Naive thymus-derived CD4-positive, alpha-beta T cell (primary cell): ENCODE measurements around the gene NETO2. TPM values are rescaled to one million over a fixed set of nuclear protein-coding genes. Genes with fewer than 3 reads are reported as not detected.
"Not testable (repeated sequence)": the region's sequence is repeated elsewhere in the genome, so short reads cannot be mapped to it uniquely, and the experiment has no call there.

Experiments
- ATAC-seq: fragments of 150-1000 bp; cut with Tn5 transposase; 2 replicates; pipeline ENCODE4 v1.10.0; 2021; ENCODE audit warnings: mild to moderate bottlenecking, moderate library complexity
- CTCF ChIA-PET: fragments of 350-600 bp; sonication (Branson Sonifier 250); formaldehyde crosslinking; loops from one replicate; lab custom pipeline; 2021; ENCODE audit warnings: antibody characterized with exemption; lab: Charles Lee
- POLR2A ChIA-PET: fragments of 350-600 bp; sonication (Branson Sonifier 250); formaldehyde crosslinking; loops from one replicate; lab custom pipeline; 2021; ENCODE audit warnings: antibody characterized with exemption, inconsistent platforms; lab: Charles Lee
- DNase-seq, 9 donors: peaks; one replicate each; pipeline versions ENCODE4 v3.0.0 to v3.0.0-alpha.2; 2020 to 2022; ENCODE audit warnings: mixed read lengths in 1 of 9
- H3K27ac ChIP-seq: one replicate; pipeline ENCODE4 v1.7.0; 2013; ENCODE audit warnings: mild to moderate bottlenecking, low read depth, low read length, moderate library complexity
- H3K27me3 ChIP-seq, 2 donors: one replicate each; pipeline ENCODE4 v1.7.0; 2013; ENCODE audit warnings: low read length in 2 of 2, mild to moderate bottlenecking in 2 of 2, moderate library complexity in 2 of 2; ENCODE audit not compliant: control insufficient read depth in 2 of 2, insufficient read depth in 2 of 2
- H3K36me3 ChIP-seq, 3 experiments: 1 replicate in 2 of 3; 2 replicates in 1 of 3; pipeline ENCODE4 v1.7.0; 2013; ENCODE audit warnings: low read length in 3 of 3, mild to moderate bottlenecking in 3 of 3, moderate library complexity in 1 of 3; ENCODE audit not compliant: insufficient read depth in 3 of 3, control insufficient read depth in 2 of 3
- H3K4me1 ChIP-seq, 2 donors: one replicate each; pipeline ENCODE4 v1.7.0; 2013; ENCODE audit warnings: low read length in 2 of 2, mild to moderate bottlenecking in 2 of 2, moderate library complexity in 1 of 2; ENCODE audit not compliant: control insufficient read depth in 2 of 2, insufficient read depth in 2 of 2
- H3K4me3 ChIP-seq: 2 replicates; pipeline ENCODE4 v1.7.0; 2013; ENCODE audit warnings: mild to moderate bottlenecking, low read length
- H3K9me3 ChIP-seq, 3 experiments: 1 replicate in 2 of 3; 2 replicates in 1 of 3; pipeline ENCODE4 v1.7.0; 2013; ENCODE audit warnings: low read length in 3 of 3; ENCODE audit not compliant: control insufficient read depth in 2 of 3
- H3K27ac Mint-ChIP-seq, 9 donors: one replicate each; pipeline ENCODE4 v1.8.0; 2020 to 2022; ENCODE audit warnings: mixed read lengths in 9 of 9, mild to moderate bottlenecking in 8 of 9, moderate library complexity in 5 of 9, inconsistent platforms in 2 of 9
- H3K27me3 Mint-ChIP-seq, 5 donors: one replicate each; pipeline ENCODE4 v1.8.0; 2021 to 2022; ENCODE audit warnings: mixed read lengths in 5 of 5, mild to moderate bottlenecking in 1 of 5
- H3K36me3 Mint-ChIP-seq, 5 donors: one replicate each; pipeline ENCODE4 v1.8.0; 2020 to 2022; ENCODE audit warnings: mixed read lengths in 5 of 5, mild to moderate bottlenecking in 3 of 5, inconsistent platforms in 1 of 5
- H3K4me1 Mint-ChIP-seq, 7 donors: one replicate each; pipeline ENCODE4 v1.8.0; 2020 to 2022; ENCODE audit warnings: mixed read lengths in 7 of 7, mild to moderate bottlenecking in 3 of 7, inconsistent platforms in 1 of 7
- H3K4me3 Mint-ChIP-seq, 10 donors: one replicate each; pipeline ENCODE4 v1.8.0; 2020 to 2022; ENCODE audit warnings: mild to moderate bottlenecking in 10 of 10, mixed read lengths in 10 of 10, moderate library complexity in 6 of 10, inconsistent platforms in 2 of 10
- H3K9me3 Mint-ChIP-seq, 11 donors: one replicate each; pipeline ENCODE4 v1.8.0; 2020 to 2022; ENCODE audit warnings: mixed read lengths in 11 of 11, mild to moderate bottlenecking in 4 of 11, inconsistent platforms in 1 of 11, moderate library complexity in 1 of 11
- intact Hi-C, 2 donors: fragments of 100-400 bp; cut with micrococcal nuclease; formaldehyde crosslinking; loops; one replicate each; pipeline ENCODE4 v1.15.1; 2023
- polyA plus RNA-seq, 2 donors: library from polyadenylated mRNA; unstranded; fragments of 300-500 nt; fragmentation: Illumina TruSeq; gene quantifications; one replicate each; pipeline ENCODE4 v1.2.3, GENCODE V29; 2021
- total RNA-seq, 6 experiments: library from RNA in 5 of 6; stranded (reverse) in 5 of 6; gene quantifications; 1 replicate in 5 of 6; 2 replicates in 1 of 6; pipeline ENCODE4 v1.2.3 and lab custom pipeline; 2021 to 2026

Gene NETO2
- total RNA-seq (1 to 10 TPM in 2 of 5 experiments, under 1 TPM in 3; 0.27 to 8.1 (median 0.46) TPM), polyA plus RNA-seq (under 1 TPM in 1 of 2 donors, not detected in 1; 0.25 TPM), total RNA-seq (lab: John Stamatoyannopoulos, UW) (0.67 reads per million)

GRCh38 chr16:47143677-47144558 is at the start of gene NETO2:
Gene NETO2 (minus strand): TSS chr16:47143945. CDS start chr16:47143612, 333 bp downstream.
- no peak within 1 kb of the TSS for H3K27ac ChIP-seq
- H3K4me3 ChIP-seq = peak within 1 kb of the TSS; percentile 34
- no peaks in the 10 kb centered on the region for H3K9me3 ChIP-seq

GRCh38 chr16:47182318-47182717 is 38.6 kb upstream of the NETO2 start:
- no peaks in the 10 kb centered on the region for H3K4me1 ChIP-seq
- H3K9me3 Mint-ChIP-seq = peaks cover 0 to 22% (median 6%) of the 10 kb centered on the region in 11 donors
- DNase-seq (no peak), ATAC-seq (no peak)
- no peaks in the 10 kb centered on the region for H3K9me3 ChIP-seq
- H3K27ac ChIP-seq = no peak overlapping the region
- no peaks in the 10 kb centered on the region for H3K27me3 Mint-ChIP-seq
- no peak overlapping the region for H3K4me3 ChIP-seq
- no peaks in the 10 kb centered on the region for H3K4me1 Mint-ChIP-seq
- peaks cover 0 to 33% (median 23%) of the 10 kb centered on the region in 5 donors for H3K36me3 Mint-ChIP-seq
- CTCF ChIA-PET = no interaction called here
- no peak overlapping the region for H3K27ac Mint-ChIP-seq
- POLR2A ChIA-PET = no interaction called here
- H3K27me3 ChIP-seq = no peaks in the 10 kb centered on the region
- no peak overlapping the region for H3K4me3 Mint-ChIP-seq
- intact Hi-C loops = no loop called here
- H3K36me3 ChIP-seq = no peaks in the 10 kb centered on the region

More at GRCh38 chr16:47143677-47144558, at the start of gene NETO2:
- no peaks in the 10 kb centered on the region for H3K36me3 ChIP-seq
- Mint-ChIP-seq H3K27ac (peak within 1 kb of the TSS in 3 of 9 donors; percentile 4 to 44 (median 41)), H3K9me3 (peaks cover 0 to 5% (median 0%) of the 10 kb centered on the region in 11 donors), H3K36me3 (no peaks in the 10 kb centered on the region), H3K27me3 (peaks cover 22 to 37% (median 34%) of the 10 kb centered on the region in 5 donors), H3K4me3 (peak within 1 kb of the TSS; percentile 64 to 89 (median 78)), H3K4me1 (peaks cover 12 to 23% (median 17%) of the 10 kb centered on the region in 7 donors)
- H3K27me3 ChIP-seq = peaks cover 0 to 12% of the 10 kb centered on the region in 2 donors
- intact Hi-C loops = loop anchor here (1.0 to 10.0 kb wide), 18 partner anchors 77 to 1488 kb away; partner anchors contain the start of genes DNAJA2 (in 2 of the 2), ITFG1 (in 2 of the 2), PHKB (in 2 of the 2) and C16orf87 (in 1 of the 2)
- peak; percentile 77 for ATAC-seq
- peaks cover 10 to 15% of the 10 kb centered on the region in 2 donors for H3K4me1 ChIP-seq
- DNase-seq = peak; percentile 22 to 80 (median 40)
- ChIA-PET CTCF (no interaction called here), POLR2A (no interaction called here)

- H3K4me3 ChIP-seq, DNase-seq, H3K9me3 ChIP-seq, POLR2A ChIA-PET, H3K4me1 ChIP-seq, intact Hi-C loops, H3K27me3 Mint-ChIP-seq, H3K27ac Mint-ChIP-seq, H3K4me1 Mint-ChIP-seq, H3K4me3 Mint-ChIP-seq, H3K27ac ChIP-seq, ATAC-seq, H3K36me3 ChIP-seq, CTCF ChIA-PET, H3K27me3 ChIP-seq: not testable (repeated sequence)
- H3K36me3 Mint-ChIP-seq = peaks cover under 1 to 39% (median 25%) of the 10 kb centered on the region in 5 donors
- H3K9me3 Mint-ChIP-seq = peaks cover 0 to 22% (median 6%) of the 10 kb centered on the region in 11 donors
Observed at GRCh38 chr16:47181066-47181465, 37.3 kb upstream of the NETO2 start.

- DNase-seq (no peak), ATAC-seq (no peak)
- H3K27me3 Mint-ChIP-seq = no peaks in the 10 kb centered on the region
- no peak overlapping the region for H3K27ac ChIP-seq
- peaks cover 0 to 17% (median 2%) of the 10 kb centered on the region in 11 donors for H3K9me3 Mint-ChIP-seq
- H3K36me3 Mint-ChIP-seq = peaks cover 2 to 41% (median 30%) of the 10 kb centered on the region in 5 donors
- H3K9me3 ChIP-seq = no peaks in the 10 kb centered on the region
- POLR2A ChIA-PET = no interaction called here
- no peak overlapping the region for H3K4me3 ChIP-seq
- H3K27ac Mint-ChIP-seq = no peak overlapping the region
- no peak overlapping the region for H3K4me3 Mint-ChIP-seq
- H3K36me3 ChIP-seq = no peaks in the 10 kb centered on the region
- no peaks in the 10 kb centered on the region for H3K27me3 ChIP-seq
- no peaks in the 10 kb centered on the region for H3K4me1 Mint-ChIP-seq
- CTCF ChIA-PET = no interaction called here
- no peaks in the 10 kb centered on the region for H3K4me1 ChIP-seq
- intact Hi-C loops = no loop called here
Observed at GRCh38 chr16:47180073-47180472, 36.3 kb upstream of the NETO2 start.

GRCh38 chr16:47175152-47175551 is 31.4 kb upstream of the NETO2 start:
- no peaks in the 10 kb centered on the region for H3K27me3 Mint-ChIP-seq
- no peak for DNase-seq
- Histone ChIP-seq H3K4me3 (no peak overlapping the region), H3K9me3 (no peaks in the 10 kb centered on the region), H3K27ac (no peak overlapping the region), H3K36me3 (no peaks in the 10 kb centered on the region), H3K4me1 (no peaks in the 10 kb centered on the region), H3K27me3 (no peaks in the 10 kb centered on the region)
- intact Hi-C loops = no loop called here
- ATAC-seq = no peak
- H3K4me3 Mint-ChIP-seq = no peak overlapping the region
- H3K4me1 Mint-ChIP-seq = no peaks in the 10 kb centered on the region
- H3K36me3 Mint-ChIP-seq = peaks cover 4 to 32% (median 30%) of the 10 kb centered on the region in 5 donors
- ChIA-PET CTCF (no interaction called here), POLR2A (no interaction called here)
- peaks cover 0 to 5% (median 0%) of the 10 kb centered on the region in 11 donors for H3K9me3 Mint-ChIP-seq
- no peak overlapping the region for H3K27ac Mint-ChIP-seq

- no peak overlapping the region for H3K4me3 ChIP-seq
- DNase-seq = no peak
- H3K9me3 Mint-ChIP-seq = no peaks in the 10 kb centered on the region
- POLR2A ChIA-PET = no interaction called here
- H3K36me3 ChIP-seq = peaks cover 0 to 9% (median 2%) of the 10 kb centered on the region in 3 experiments
- no peaks in the 10 kb centered on the region for H3K4me1 Mint-ChIP-seq
- H3K27ac Mint-ChIP-seq = no peak overlapping the region
- no peaks in the 10 kb centered on the region for H3K27me3 Mint-ChIP-seq
- H3K9me3 ChIP-seq = no peaks in the 10 kb centered on the region
- CTCF ChIA-PET = no interaction called here
- no peak for ATAC-seq
- H3K36me3 Mint-ChIP-seq = peaks cover 2 to 43% (median 24%) of the 10 kb centered on the region in 5 donors
- no peak overlapping the region for H3K4me3 Mint-ChIP-seq
- intact Hi-C loops = no loop called here
- H3K27ac ChIP-seq = no peak overlapping the region
- no peaks in the 10 kb centered on the region for H3K4me1 ChIP-seq
- H3K27me3 ChIP-seq = no peaks in the 10 kb centered on the region
Observed at GRCh38 chr16:47162670-47163420, 19.1 kb upstream of the NETO2 start.
